Cardiac muscle cell (in vitro differentiated cells and primary cell): ENCODE measurements around the gene KIDINS220. TPM values are rescaled to one million over a fixed set of nuclear protein-coding genes. Genes with fewer than 3 reads are reported as not detected.

Experiments used
- DNase-seq, 2 donors: peaks; one replicate each; pipeline versions ENCODE4 v3.0.0 to v3.0.0-alpha.2; 2010 to 2017; ENCODE audit warnings: low read depth in 1 of 2, low spot score in 1 of 2
- H3K27ac ChIP-seq: fragments of 200-600 bp; sonication (generic); 2 replicates; pipeline ENCODE4 v1.5.1; 2016
- H3K27me3 ChIP-seq: fragments of 200-600 bp; sonication (generic); 2 replicates; pipeline ENCODE4 v1.6.0; 2016; ENCODE audit warnings: control low read depth
- H3K36me3 ChIP-seq: fragments of 200-600 bp; sonication (generic); 2 replicates; pipeline ENCODE4 v1.5.1; 2016; ENCODE audit warnings: control low read depth
- H3K4me1 ChIP-seq: fragments of 200-600 bp; sonication (generic); 2 replicates; pipeline ENCODE4 v1.8.1; 2017; ENCODE audit warnings: low read depth, mild to moderate bottlenecking, mixed run types
- H3K4me3 ChIP-seq: fragments of 200-600 bp; sonication (generic); 2 replicates; pipeline ENCODE4 v1.5.1; 2016; ENCODE audit warnings: mild to moderate bottlenecking
- H3K9me3 ChIP-seq: fragments of 200-600 bp; sonication (generic); 2 replicates; pipeline ENCODE4 v1.5.1; 2017; ENCODE audit warnings: low read depth, mild to moderate bottlenecking, control low read depth
- polyA plus RNA-seq: library from polyadenylated mRNA; unstranded; fragments of >200 nt; fragmentation: Nextera tagmentation; extraction: Ambion mirVana; gene quantifications from 2 replicates; pipeline ENCODE4 v1.2.1, GENCODE V29; 2016
- total RNA-seq: library from RNA; depleted of rRNA; stranded (reverse); fragments of >200 nt; gene quantifications from 2 replicates; pipeline ENCODE4 v1.2.3, GENCODE V29; 2016
- TF ChIP-seq, protein P1 (sequence below): IDR thresholded peaks from 2 replicates; pipeline ENCODE4 v1.5.1; 2012; ENCODE audit warnings: low read depth, mild to moderate bottlenecking, low read length

Gene KIDINS220
- total and polyA plus RNA-seq, 2 experiments from 2014 or later = 43.0 to 127 TPM

- Histone ChIP-seq H3K4me3 (no peak overlapping the region), H3K36me3 (no peaks in the 10 kb centered on the region), H3K27ac (no peak overlapping the region), H3K4me1 (peaks cover 11% of the 10 kb centered on the region), H3K27me3 (no peaks in the 10 kb centered on the region), H3K9me3 (no peaks in the 10 kb centered on the region)
- DNase-seq = no peak
- TF ChIP-seq, protein P1, sequence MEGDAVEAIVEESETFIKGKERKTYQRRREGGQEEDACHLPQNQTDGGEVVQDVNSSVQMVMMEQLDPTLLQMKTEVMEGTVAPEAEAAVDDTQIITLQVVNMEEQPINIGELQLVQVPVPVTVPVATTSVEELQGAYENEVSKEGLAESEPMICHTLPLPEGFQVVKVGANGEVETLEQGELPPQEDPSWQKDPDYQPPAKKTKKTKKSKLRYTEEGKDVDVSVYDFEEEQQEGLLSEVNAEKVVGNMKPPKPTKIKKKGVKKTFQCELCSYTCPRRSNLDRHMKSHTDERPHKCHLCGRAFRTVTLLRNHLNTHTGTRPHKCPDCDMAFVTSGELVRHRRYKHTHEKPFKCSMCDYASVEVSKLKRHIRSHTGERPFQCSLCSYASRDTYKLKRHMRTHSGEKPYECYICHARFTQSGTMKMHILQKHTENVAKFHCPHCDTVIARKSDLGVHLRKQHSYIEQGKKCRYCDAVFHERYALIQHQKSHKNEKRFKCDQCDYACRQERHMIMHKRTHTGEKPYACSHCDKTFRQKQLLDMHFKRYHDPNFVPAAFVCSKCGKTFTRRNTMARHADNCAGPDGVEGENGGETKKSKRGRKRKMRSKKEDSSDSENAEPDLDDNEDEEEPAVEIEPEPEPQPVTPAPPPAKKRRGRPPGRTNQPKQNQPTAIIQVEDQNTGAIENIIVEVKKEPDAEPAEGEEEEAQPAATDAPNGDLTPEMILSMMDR = no peak
Measured at GRCh38 chr2:8870441-8870840, 33.0 kb upstream of the KIDINS220 start.

DNA sequence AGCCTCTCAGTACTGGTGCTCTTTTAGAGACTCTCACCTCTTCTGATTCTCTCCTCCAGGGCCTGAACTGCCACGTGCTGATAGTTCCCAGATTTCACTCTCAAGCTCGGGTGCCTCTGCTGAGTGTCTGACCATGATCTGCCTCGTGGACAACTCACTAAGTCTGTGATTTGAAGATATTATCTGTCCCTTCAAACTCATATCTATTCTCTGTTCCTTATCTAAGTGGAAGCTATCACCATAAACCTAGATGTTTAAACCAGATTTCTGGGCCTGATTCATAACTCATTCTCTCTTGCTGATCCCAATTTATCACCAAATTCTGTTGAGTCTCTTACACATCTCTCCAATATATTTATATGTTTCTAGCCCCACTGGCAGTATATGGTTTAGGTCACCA, 29.9 kb upstream of the KIDINS220 start:
- H3K27me3 ChIP-seq = no peaks in the 10 kb centered on the region
- no peak overlapping the region for H3K4me3 ChIP-seq
- peaks cover 11% of the 10 kb centered on the region for H3K4me1 ChIP-seq
- TF ChIP-seq, protein P1 = no peak
- H3K27ac ChIP-seq = peak overlapping the region; percentile 39
- no peak for DNase-seq
- H3K9me3 ChIP-seq = no peaks in the 10 kb centered on the region
- no peaks in the 10 kb centered on the region for H3K36me3 ChIP-seq

DNA sequence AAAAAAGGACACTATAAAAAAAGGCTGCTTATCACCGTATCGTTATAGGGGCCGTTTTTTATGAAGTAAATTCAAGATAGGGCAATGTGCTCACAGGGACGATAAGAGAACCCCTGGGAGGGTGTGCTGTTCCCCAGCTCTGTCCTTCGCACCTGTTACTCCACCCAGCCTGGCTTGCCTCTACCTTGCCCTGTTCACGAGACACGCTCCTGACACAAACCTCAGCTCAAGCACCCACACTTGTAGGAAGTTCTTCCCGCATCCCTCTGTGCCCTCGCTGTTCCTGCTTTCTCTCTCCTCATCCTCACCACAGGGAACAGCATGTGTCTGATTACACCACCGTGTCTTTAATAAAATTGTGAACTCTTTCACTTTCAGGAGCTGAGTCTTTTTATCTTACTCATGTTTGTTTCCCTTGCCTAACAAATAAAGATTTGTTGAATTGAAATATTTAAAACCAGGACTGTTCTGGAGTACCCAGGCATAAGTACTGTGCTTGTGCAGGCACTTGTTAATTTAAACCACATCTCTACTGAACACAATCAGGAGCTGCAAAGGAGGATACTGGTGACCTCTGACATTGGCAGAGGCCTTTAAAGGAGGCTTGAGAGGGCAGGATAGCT, 26.0 kb upstream of the KIDINS220 start:
- no peak for DNase-seq
- Histone ChIP-seq H3K27ac (no peak overlapping the region), H3K4me3 (no peak overlapping the region), H3K27me3 (no peaks in the 10 kb centered on the region), H3K9me3 (no peaks in the 10 kb centered on the region), H3K36me3 (no peaks in the 10 kb centered on the region), H3K4me1 (peaks cover 21% of the 10 kb centered on the region)
- TF ChIP-seq, protein P1 = no peak

DNA sequence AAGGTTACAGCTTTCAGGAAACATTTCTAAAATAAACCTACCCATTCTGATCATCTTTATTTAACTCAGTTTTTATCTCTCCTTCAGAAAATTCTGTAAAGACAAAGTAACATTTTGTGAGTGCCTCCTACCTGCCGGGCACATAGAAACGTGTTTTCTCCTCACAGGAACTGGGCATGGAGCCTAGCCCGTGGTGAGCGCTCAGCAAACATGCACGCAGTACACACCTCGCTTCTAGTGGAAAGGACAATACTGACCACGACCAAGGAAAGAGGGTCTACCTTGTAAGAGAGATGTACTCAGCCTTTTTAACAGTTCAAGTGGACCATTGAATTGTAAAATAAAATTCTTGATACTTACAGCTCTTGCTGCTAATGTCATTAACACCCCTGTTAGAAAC, 24.8 kb upstream of the KIDINS220 start:
- Histone ChIP-seq H3K36me3 (no peaks in the 10 kb centered on the region), H3K27ac (no peak overlapping the region), H3K27me3 (no peaks in the 10 kb centered on the region), H3K9me3 (no peaks in the 10 kb centered on the region), H3K4me1 (peaks cover 26% of the 10 kb centered on the region), H3K4me3 (no peak overlapping the region)
- no peak for DNase-seq
- TF ChIP-seq, protein P1 = no peak

GRCh38 chr2:8861797-8862196, 24.4 kb upstream of the KIDINS220 start:
- TF ChIP-seq, protein P1 = no peak
- Histone ChIP-seq H3K9me3 (no peaks in the 10 kb centered on the region), H3K4me3 (no peak overlapping the region), H3K36me3 (no peaks in the 10 kb centered on the region), H3K4me1 (peaks cover 22% of the 10 kb centered on the region), H3K27ac (no peak overlapping the region), H3K27me3 (no peaks in the 10 kb centered on the region)
- no peak for DNase-seq
